Activated CD4-positive, alpha-beta T cell treated with anti-CD3 and anti-CD28 coated beads, Interleukin-10, Interleukin-2, amounts not matched to agents 100 ng/mL and 50 ng/mL, durations not matched to agents 16 hours and 8 hours (primary cell): Measurements from ENCODE around the gene TLCD3B.

Experiments
- DNase-seq: peaks from one replicate; pipeline ENCODE4 v3.0.0-alpha.2; 2020

The TLCD3B gene

DNA sequence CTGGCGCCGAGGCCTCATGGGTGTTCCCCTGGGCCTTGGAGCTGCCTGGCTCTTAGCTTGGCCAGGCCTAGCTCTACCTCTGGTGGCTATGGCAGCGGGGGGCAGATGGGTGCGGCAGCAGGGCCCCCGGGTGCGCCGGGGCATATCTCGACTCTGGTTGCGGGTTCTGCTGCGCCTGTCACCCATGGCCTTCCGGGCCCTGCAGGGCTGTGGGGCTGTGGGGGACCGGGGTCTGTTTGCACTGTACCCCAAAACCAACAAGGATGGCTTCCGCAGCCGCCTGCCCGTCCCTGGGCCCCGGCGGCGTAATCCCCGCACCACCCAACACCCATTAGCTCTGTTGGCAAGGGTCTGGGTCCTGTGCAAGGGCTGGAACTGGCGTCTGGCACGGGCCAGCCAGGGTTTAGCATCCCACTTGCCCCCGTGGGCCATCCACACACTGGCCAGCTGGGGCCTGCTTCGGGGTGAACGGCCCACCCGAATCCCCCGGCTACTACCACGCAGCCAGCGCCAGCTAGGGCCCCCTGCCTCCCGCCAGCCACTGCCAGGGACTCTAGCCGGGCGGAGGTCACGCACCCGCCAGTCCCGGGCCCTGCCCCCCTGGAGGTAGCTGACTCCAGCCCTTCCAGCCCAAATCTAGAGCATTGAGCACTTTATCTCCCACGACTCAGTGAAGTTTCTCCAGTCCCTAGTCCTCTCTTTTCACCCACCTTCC lies 43.5 kb downstream of the TLCD3B start:
- no peak for DNase-seq

DNA sequence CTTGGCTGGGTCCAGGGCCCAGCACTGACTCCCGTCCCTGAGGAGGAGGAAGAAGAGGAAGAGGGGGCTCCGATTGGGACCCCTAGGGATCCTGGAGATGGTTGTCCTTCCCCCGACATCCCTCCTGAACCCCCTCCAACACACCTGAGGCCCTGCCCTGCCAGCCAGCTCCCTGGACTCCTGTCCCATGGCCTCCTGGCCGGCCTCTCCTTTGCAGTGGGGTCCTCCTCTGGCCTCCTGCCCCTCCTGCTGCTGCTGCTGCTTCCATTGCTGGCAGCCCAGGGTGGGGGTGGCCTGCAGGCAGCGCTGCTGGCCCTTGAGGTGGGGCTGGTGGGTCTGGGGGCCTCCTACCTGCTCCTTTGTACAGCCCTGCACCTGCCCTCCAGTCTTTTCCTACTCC lies 44.1 kb downstream of the TLCD3B start:
- DNase-seq: no peak

DNA sequence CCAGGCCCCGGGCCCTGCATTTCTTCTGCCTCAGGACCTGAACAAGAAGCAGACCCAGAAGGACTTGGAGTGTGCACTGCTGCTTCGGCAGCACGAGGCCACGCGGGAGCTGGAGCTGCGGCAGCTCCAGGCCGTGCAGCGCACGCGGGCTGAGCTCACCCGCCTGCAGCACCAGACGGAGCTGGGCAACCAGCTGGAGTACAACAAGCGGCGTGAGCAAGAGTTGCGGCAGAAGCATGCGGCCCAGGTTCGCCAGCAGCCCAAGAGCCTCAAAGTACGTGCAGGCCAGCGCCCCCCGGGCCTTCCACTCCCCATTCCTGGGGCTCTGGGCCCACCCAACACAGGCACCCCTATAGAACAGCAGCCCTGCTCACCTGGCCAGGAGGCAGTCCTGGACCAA lies 44.8 kb downstream of the TLCD3B start:
- DNase-seq: no peak

DNA sequence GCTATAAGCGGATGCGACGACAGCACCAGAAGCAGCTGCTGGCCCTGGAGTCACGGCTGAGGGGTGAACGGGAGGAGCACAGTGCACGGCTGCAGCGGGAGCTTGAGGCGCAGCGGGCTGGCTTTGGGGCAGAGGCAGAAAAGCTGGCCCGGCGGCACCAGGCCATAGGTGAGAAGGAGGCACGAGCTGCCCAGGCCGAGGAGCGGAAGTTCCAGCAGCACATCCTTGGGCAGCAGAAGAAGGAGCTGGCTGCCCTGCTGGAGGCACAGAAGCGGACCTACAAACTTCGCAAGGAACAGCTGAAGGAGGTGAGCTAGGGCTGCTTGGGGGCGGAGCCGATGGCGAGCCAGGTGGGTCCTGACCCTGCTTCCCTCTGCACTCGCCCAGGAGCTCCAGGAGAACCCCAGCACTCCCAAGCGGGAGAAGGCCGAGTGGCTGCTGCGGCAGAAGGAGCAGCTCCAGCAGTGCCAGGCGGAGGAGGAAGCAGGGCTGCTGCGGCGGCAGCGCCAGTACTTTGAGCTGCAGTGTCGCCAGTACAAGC lies 45.7 kb downstream of the TLCD3B start:
- no peak for DNase-seq

DNA sequence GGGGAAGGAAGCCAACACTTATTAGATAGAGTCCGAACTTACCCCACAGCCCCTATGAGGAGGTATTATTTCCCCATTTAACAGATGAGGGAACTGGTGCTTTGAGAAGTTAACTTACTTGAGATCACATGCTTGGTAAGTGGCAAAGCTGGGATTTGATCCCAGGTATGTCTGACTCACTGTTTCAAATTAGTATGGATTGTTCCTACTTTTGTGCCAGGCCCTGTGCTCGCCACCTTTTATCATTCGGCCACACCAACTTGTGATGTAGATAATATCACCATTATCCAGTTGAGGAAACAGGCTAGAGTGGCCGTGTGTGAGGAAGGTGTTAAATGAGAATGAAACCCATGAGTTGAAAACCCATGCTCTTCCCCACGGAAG lies 46.3 kb downstream of the TLCD3B start:
- DNase-seq: no peak

DNA sequence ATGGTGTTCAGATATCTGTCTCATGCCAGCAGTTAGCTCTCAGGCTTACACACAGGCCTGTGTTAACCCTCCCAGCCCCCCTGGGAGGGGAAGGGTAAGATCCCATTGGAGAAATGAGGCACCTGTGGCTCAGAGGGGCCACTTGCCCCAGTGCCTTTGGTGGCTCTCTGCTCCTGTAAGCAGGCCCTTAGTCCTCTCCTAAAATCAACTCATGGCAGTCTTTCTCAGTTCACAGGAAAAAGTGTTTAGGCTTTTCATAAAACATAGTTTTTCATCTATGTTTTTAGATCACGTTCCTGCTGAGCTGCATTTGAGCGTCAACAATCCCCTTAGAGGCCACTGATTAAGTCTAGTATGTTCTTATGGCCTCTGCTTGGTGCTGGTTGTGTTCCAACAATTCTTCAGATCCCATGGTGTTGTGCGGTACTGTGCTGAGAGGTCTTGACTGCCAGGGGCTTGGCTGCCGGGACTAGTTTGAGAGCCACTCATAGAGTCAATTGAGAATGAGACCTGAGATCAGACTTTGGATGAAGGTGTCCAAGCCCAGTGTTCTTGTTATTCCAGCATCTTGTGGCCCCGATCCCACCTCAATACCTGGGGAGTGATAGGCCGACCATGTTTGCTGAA lies 46.8 kb downstream of the TLCD3B start:
- no peak for DNase-seq

DNA sequence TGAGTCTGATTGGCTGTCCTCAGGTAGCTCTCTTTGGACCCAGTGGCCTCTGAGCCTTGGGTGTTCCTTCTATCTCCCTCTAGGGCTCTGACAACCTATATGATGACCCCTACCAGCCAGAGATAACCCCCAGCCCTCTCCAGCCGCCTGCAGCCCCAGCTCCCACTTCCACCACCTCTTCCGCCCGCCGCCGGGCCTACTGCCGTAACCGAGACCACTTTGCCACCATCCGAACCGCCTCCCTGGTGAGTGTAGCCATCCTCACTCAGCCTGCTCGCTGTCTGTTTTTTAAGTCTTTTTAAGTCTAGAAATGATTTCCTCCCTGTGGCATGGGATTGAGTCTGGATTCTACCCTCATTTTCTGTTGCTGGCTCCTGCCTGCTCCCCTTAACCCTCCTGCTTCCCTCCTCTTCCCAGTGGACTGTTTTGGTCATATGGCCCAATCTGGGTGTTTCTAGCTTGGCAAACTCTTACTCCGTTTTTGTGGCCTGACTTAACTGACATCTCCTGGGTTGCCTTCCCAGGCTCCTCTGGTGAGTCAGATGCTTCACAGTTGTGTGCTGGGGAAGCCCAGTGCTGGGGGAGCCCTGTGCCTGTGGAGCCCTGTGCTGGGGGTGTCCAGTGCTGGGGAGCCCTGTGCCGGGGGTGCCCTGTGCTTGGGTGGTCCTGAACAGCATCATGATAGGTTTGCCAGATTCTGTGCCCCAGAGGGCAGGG lies 47.5 kb downstream of the TLCD3B start:
- DNase-seq: no peak

DNA sequence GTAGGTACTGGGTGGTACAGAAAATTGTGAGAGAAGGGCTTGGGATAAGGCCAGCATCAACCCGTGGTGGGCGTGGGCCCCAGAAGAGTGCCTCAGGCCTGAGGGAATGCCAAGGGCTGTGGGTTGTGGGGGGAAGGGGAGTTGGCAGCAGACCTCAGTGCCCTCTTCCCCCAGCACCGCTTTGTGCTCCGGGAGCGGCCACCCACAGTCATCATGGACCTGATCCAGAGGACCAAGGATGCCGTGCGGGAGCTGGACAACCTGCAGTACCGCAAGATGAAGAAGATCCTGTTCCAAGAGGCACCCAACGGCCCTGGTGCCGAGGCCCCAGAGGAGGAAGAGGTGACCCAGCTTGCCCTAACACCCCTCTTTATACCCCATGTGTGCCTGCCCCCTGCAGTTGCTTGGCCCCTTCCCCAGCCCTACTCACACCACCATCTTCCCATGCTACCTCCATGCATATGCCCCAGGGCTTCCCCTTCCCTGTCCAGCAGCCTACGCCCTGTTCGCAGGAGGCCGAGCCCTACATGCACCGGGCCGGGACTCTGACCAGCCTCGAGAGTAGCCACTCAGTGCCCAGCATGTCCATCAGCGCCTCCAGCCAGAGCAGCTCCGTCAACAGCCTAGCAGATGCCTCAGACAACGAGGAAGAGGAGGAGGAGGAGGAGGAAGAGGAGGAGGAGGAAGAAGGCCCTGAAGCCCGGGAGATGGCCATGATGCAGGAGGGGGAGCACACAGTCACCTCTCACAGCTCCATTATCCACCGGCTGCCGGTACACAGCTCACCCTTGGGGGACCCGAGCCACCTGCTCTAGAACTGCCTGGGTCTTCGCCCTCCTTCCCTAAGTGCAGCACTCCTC lies 48.3 kb downstream of the TLCD3B start:
- no peak for DNase-seq

DNA sequence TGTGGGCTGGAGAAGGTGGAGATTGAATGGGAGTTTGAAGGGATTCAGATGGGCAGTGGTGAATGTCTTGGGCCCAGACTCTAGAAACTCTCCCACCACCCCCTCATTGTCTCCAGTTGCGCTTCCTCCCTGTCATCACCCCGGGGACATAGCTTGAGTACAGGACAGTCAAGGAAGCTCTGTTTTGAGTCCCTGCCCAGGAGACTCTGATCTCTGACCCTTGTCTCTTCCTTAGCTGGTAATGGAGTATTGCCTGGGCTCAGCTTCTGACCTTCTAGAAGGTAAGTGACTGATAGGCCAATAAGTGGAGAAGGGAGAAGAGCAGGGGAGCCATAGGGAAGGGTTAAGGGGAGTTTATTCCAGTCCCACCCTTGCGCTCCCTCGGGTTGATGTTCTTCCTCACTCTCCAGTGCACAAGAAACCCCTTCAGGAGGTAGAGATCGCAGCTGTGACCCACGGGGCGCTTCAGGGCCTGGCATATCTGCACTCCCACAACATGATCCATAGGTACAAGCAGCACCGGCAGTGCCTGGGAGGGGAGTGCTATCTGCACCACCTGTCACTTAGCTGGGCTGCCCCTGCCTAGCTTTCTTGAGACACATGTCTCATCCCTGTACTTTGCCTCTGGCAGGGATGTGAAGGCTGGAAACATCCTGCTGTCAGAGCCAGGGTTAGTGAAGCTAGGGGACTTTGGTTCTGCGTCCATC lies 52.4 kb downstream of the TLCD3B start:
- DNase-seq: no peak

DNA sequence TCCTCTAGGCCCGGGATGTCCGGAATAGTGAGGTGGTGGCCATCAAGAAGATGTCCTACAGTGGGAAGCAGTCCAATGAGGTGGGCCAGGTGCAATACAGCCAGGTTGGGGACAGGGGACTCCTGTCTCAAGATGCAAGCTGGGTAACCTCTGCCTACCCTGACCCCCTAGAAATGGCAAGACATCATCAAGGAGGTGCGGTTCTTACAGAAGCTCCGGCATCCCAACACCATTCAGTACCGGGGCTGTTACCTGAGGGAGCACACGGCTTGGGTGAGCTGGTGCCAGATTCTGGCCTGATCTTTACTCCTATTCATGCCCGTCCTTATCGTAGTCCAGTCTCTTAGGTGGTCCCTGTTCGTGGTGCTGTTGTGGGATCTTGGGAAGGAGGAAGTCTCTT lies 53.0 kb downstream of the TLCD3B start:
- DNase-seq: no peak

DNA sequence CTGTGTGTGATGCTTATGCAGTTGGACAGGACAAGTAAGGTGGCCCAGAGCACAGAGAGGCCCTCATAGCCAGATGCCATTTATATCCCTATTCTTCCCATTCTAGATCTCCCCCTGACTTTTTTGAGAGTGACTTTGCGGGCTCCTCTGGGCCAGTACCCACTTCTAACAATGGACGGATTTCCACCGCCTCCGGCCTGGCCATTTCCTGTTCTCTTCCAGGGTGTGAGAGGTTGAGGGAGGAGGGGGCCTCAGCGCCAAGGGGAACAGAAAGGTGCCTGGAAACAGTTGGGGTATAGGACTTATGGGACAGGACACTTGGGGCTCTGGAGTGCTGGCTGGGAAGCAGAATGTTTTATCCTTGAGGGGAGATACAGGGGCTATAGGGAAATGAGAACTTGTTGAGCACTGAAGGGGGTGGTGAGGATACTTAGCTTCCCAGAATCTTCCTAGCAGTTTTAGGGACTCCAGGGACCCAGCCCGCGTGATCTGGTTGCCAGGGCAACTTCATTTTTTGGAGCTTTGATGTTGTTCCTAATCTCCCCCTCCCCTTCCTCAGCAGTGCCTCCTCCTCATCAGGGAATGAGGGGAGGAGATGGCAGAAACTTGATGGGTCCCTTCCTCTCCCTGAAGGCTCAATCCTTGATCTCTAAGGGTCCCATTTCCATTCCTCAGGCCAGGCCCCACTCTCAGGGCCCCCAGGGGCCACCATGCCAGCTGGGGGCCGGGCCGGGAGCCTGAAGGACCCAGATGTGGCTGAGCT lies 53.8 kb downstream of the TLCD3B start:
- DNase-seq: no peak

DNA sequence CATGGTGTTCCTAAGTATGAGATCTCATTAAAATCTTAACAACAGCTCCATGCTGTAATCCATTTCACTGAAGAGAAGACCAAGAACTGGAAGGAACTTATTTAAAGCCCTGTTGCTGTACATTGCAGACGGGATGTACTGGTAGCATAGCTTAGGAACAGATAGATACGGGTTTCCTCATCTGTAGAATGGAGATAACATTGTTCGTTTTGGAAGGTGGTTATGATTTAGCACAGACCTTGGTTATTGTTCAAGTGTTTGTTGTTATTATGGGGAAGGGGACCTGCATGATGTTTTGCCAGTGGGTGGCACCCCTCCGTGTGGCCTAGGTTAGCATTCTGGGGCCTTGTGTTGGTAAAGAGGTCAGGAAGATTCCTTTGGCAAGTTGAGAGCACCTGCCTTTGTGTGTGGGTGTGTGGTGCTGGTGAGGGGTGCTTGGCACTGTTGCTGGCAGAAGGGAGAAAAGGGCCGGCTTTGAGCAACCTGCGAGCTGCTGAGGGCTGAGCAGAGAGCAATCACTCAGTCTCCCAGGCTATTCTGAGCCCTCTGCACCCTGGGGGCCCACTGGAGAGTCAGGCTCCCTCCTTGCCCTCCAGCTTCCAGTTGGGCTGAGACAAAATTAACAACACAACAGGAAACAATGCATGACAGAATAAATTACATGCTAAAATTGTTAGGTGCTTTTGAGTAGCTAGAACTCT lies 55.1 kb downstream of the TLCD3B start:
- DNase-seq: no peak

DNA sequence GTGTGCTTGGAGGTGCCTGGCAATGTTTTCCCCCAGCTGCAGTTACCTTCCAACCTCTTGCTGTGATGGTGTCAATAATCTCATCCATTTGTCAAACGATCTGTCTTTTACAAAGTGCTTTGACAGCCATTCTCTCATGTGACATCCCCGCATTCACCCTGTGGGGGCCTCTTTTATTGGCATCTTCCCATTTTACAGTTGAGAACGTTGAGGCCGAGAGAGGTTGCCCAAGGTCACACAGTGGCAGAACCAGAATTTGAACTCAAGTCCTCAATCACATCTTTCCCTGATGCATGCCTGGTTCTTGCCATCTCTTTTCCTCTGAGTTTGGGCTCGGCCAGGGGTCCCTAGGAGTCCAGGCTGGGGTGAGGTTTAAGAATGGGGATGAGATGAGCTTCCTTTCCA lies 55.9 kb downstream of the TLCD3B start:
- no peak for DNase-seq
